Coronary artery (tissue), 2 donors: ENCODE measurements around the gene TAP2.

ENCODE experiments used
- DNase-seq: peaks from one replicate; pipeline ENCODE4 v3.0.0-alpha.2; 2017; ENCODE audit warnings: low spot score
- H3K27ac ChIP-seq, 2 donors: fragments of 200-600 bp; sonication (generic); one replicate each; pipeline ENCODE4 v1.5.1; 2016 to 2019
- H3K4me3 ChIP-seq: fragments of 200-600 bp; sonication (generic); 2 replicates; pipeline ENCODE4 v1.5.1; 2016; ENCODE audit warnings: mild to moderate bottlenecking, moderate library complexity
- CTCF ChIP-seq: fragments of 200-600 bp; sonication (generic); IDR thresholded peaks from one replicate; pipeline ENCODE4 v1.5.1; 2019; ENCODE audit warnings: antibody characterized with exemption

Gene TAP2

GRCh38 chr6:32792901-32793435, 45.6 kb downstream of the TAP2 start:
- H3K27ac ChIP-seq = no peak overlapping the region
- no peak for DNase-seq
- TF ChIP-seq CTCF = no peak
- H3K4me3 ChIP-seq = no peak overlapping the region

GRCh38 chr6:32790306-32790705, 48.2 kb downstream of the TAP2 start:
- TF ChIP-seq CTCF = no peak

More at GRCh38 chr6:32790306-32790705, 48.2 kb downstream of the TAP2 start:
- no peak overlapping the region for H3K27ac ChIP-seq
- H3K4me3 ChIP-seq = no peak overlapping the region
- no peak for DNase-seq
